ENCODE data around the gene ATF7.
A peak's percentile ranks its signal among the peaks of the same experiment; 100 is the strongest.

The ATF7 gene

GRCh38 chr12:53523131-53523530, 103.1 kb downstream of the ATF7 start:
- no peak for FAIRE-seq
- no peak for DNase-seq (ENCODE audit: insufficient read length, low spot score)
- TF ChIP-seq SPI1 (IDR thresholded peaks at IDR 0.05; ENCODE audit: low read depth, low read length) (no peak), POLR2A (IDR thresholded peaks at IDR 0.05; ENCODE audit: low read depth, low read length) (no peak), PAX5 (IDR thresholded peaks at IDR 0.05; ENCODE audit: insufficient read depth, low read length, severe bottlenecking) (no peak), TAF1 (IDR thresholded peaks at IDR 0.05; ENCODE audit: low read depth, low read length) (no peak), POU2F2 (IDR thresholded peaks at IDR 0.05; ENCODE audit: low read depth, low read length) (no peak), POLR2AphosphoS5 (IDR thresholded peaks at IDR 0.05; ENCODE audit: low read depth, low read length) (no peak)

- FAIRE-seq (no peak), DNase-seq (ENCODE audit: insufficient read length, low spot score) (no peak)
- TF ChIP-seq TAF1 (IDR thresholded peaks at IDR 0.05; ENCODE audit: low read depth, low read length) (no peak), SPI1 (IDR thresholded peaks at IDR 0.05; ENCODE audit: low read depth, low read length) (no peak), PAX5 (IDR thresholded peaks at IDR 0.05; ENCODE audit: insufficient read depth, low read length, severe bottlenecking) (no peak), POU2F2 (IDR thresholded peaks at IDR 0.05; ENCODE audit: low read depth, low read length) (no peak), POLR2AphosphoS5 (IDR thresholded peaks at IDR 0.05; ENCODE audit: low read depth, low read length) (no peak), POLR2A (IDR thresholded peaks at IDR 0.05; ENCODE audit: low read depth, low read length) (no peak)
Measured at GRCh38 chr12:53518381-53518780, 107.8 kb downstream of the ATF7 start.

GRCh38 chr12:53516758-53517455, 109.3 kb downstream of the ATF7 start:
- DNase-seq (ENCODE audit: insufficient read length, low spot score) (no peak), FAIRE-seq (no peak)
- TF ChIP-seq POLR2A (IDR thresholded peaks at IDR 0.05; ENCODE audit: low read depth, low read length) (no peak), PAX5 (IDR thresholded peaks at IDR 0.05; ENCODE audit: insufficient read depth, low read length, severe bottlenecking) (no peak), TAF1 (IDR thresholded peaks at IDR 0.05; ENCODE audit: low read depth, low read length) (no peak), SPI1 (IDR thresholded peaks at IDR 0.05; ENCODE audit: low read depth, low read length) (no peak), POU2F2 (IDR thresholded peaks at IDR 0.05; ENCODE audit: low read depth, low read length) (no peak), POLR2AphosphoS5 (IDR thresholded peaks at IDR 0.05; ENCODE audit: low read depth, low read length) (no peak)

- TF ChIP-seq POLR2A (IDR thresholded peaks at IDR 0.05; ENCODE audit: low read depth, low read length) (no peak), POU2F2 (IDR thresholded peaks at IDR 0.05; ENCODE audit: low read depth, low read length) (no peak), TAF1 (IDR thresholded peaks at IDR 0.05; ENCODE audit: low read depth, low read length) (no peak), SPI1 (IDR thresholded peaks at IDR 0.05; ENCODE audit: low read depth, low read length) (no peak), PAX5 (IDR thresholded peaks at IDR 0.05; ENCODE audit: insufficient read depth, low read length, severe bottlenecking) (no peak), POLR2AphosphoS5 (IDR thresholded peaks at IDR 0.05; ENCODE audit: low read depth, low read length) (no peak)
- FAIRE-seq (no peak), DNase-seq (ENCODE audit: insufficient read length, low spot score) (no peak)
Measured at GRCh38 chr12:53515291-53515680, 110.9 kb downstream of the ATF7 start.

GRCh38 chr12:53514628-53515290, 111.4 kb downstream of the ATF7 start:
- no peak for FAIRE-seq
- TF ChIP-seq TAF1 (IDR thresholded peaks at IDR 0.05; ENCODE audit: low read depth, low read length) (no peak), SPI1 (IDR thresholded peaks at IDR 0.05; ENCODE audit: low read depth, low read length) (no peak), PAX5 (IDR thresholded peaks at IDR 0.05; ENCODE audit: insufficient read depth, low read length, severe bottlenecking) (no peak), POLR2AphosphoS5 (IDR thresholded peaks at IDR 0.05; ENCODE audit: low read depth, low read length) (no peak), POU2F2 (IDR thresholded peaks at IDR 0.05; ENCODE audit: low read depth, low read length) (no peak), POLR2A (IDR thresholded peaks at IDR 0.05; ENCODE audit: low read depth, low read length) (no peak)
- no peak for DNase-seq (ENCODE audit: insufficient read length, low spot score)

- FAIRE-seq (no peak), DNase-seq (ENCODE audit: insufficient read length, low spot score) (no peak)
- TF ChIP-seq PAX5 (IDR thresholded peaks at IDR 0.05; ENCODE audit: insufficient read depth, low read length, severe bottlenecking) (no peak), TAF1 (IDR thresholded peaks at IDR 0.05; ENCODE audit: low read depth, low read length) (no peak), POLR2A (IDR thresholded peaks at IDR 0.05; ENCODE audit: low read depth, low read length) (no peak), SPI1 (IDR thresholded peaks at IDR 0.05; ENCODE audit: low read depth, low read length) (no peak), POU2F2 (IDR thresholded peaks at IDR 0.05; ENCODE audit: low read depth, low read length) (no peak), POLR2AphosphoS5 (IDR thresholded peaks at IDR 0.05; ENCODE audit: low read depth, low read length) (no peak)
Measured at GRCh38 chr12:53513712-53514410, 112.3 kb downstream of the ATF7 start.

GRCh38 chr12:53510181-53510812, 115.9 kb downstream of the ATF7 start:
- FAIRE-seq (no peak), DNase-seq (ENCODE audit: insufficient read length, low spot score) (no peak)
- TF ChIP-seq POLR2AphosphoS5 (IDR thresholded peaks at IDR 0.05; ENCODE audit: low read depth, low read length): no peak
- no peak for TF ChIP-seq SPI1 (IDR thresholded peaks at IDR 0.05; ENCODE audit: low read depth, low read length)
- TF ChIP-seq POU2F2 (IDR thresholded peaks at IDR 0.05; ENCODE audit: low read depth, low read length): no peak
- no peak for TF ChIP-seq TAF1 (IDR thresholded peaks at IDR 0.05; ENCODE audit: low read depth, low read length)
- no peak for TF ChIP-seq POLR2A (IDR thresholded peaks at IDR 0.05; ENCODE audit: low read depth, low read length)

GRCh38 chr12:53508534-53509170, 117.5 kb downstream of the ATF7 start:
- DNase-seq (ENCODE audit: insufficient read length, low spot score): peak; percentile 66
- TF ChIP-seq SPI1 (IDR thresholded peaks at IDR 0.05; ENCODE audit: low read depth, low read length) (peak; percentile 85), POLR2A (IDR thresholded peaks at IDR 0.05; ENCODE audit: low read depth, low read length) (no peak)
- peak; percentile 93 for FAIRE-seq

GRCh38 chr12:53507603-53507885, 118.6 kb downstream of the ATF7 start:
- FAIRE-seq: no peak
- no peak for DNase-seq (ENCODE audit: insufficient read length, low spot score)

More at GRCh38 chr12:53507603-53507885, 118.6 kb downstream of the ATF7 start:
- TF ChIP-seq POLR2A (IDR thresholded peaks at IDR 0.05; ENCODE audit: low read depth, low read length) (no peak), PAX5 (IDR thresholded peaks at IDR 0.05; ENCODE audit: insufficient read depth, low read length, severe bottlenecking) (no peak), POLR2AphosphoS5 (IDR thresholded peaks at IDR 0.05; ENCODE audit: low read depth, low read length) (no peak), TAF1 (IDR thresholded peaks at IDR 0.05; ENCODE audit: low read depth, low read length) (no peak), POU2F2 (IDR thresholded peaks at IDR 0.05; ENCODE audit: low read depth, low read length) (no peak), SPI1 (IDR thresholded peaks at IDR 0.05; ENCODE audit: low read depth, low read length) (no peak)
